Neutrophil (primary cell): Measurements from ENCODE around the gene AGR3.
A peak's percentile ranks its signal among the peaks of the same experiment; 100 is the strongest.

Experiments used
- H3K27ac ChIP-seq: fragments of 200-600 bp; sonication (generic); 2 replicates; pipeline ENCODE4 v1.5.1; 2016; ENCODE audit warnings: mild to moderate bottlenecking, moderate library complexity
- H3K27me3 ChIP-seq: fragments of 200-600 bp; sonication (generic); 2 replicates; pipeline ENCODE4 v1.6.0; 2016; ENCODE audit warnings: mild to moderate bottlenecking
- H3K36me3 ChIP-seq: fragments of 200-600 bp; sonication (generic); 2 replicates; pipeline ENCODE4 v1.5.1; 2017
- H3K4me1 ChIP-seq, 2 experiments: fragments of 200-600 bp in 1 of 2; sonication (generic) in 1 of 2; 1 replicate in 1 of 2; 2 replicates in 1 of 2; pipeline versions ENCODE4 v1.5.1 to v1.6.1; 2013 to 2016; ENCODE audit warnings: low read depth in 1 of 2, low read length in 1 of 2, mild to moderate bottlenecking in 1 of 2, moderate library complexity in 1 of 2; ENCODE audit not compliant: control insufficient read depth in 1 of 2, insufficient read depth in 1 of 2
- H3K4me3 ChIP-seq, 2 experiments: fragments of 200-600 bp in 1 of 2; sonication (generic) in 1 of 2; 1 replicate in 1 of 2; 2 replicates in 1 of 2; pipeline ENCODE4 v1.5.1; 2013 to 2016; ENCODE audit warnings: low read depth in 1 of 2, low read length in 1 of 2, mild to moderate bottlenecking in 1 of 2, moderate library complexity in 1 of 2
- H3K9me3 ChIP-seq: fragments of 200-600 bp; sonication (generic); 2 replicates; pipeline ENCODE4 v1.5.1; 2016
- TF ChIP-seq, protein P1 (sequence below): fragments of 200-600 bp; sonication (generic); IDR thresholded peaks from 2 replicates; pipeline ENCODE4 v1.5.1; 2016; ENCODE audit warnings: antibody characterized with exemption

The AGR3 gene

DNA sequence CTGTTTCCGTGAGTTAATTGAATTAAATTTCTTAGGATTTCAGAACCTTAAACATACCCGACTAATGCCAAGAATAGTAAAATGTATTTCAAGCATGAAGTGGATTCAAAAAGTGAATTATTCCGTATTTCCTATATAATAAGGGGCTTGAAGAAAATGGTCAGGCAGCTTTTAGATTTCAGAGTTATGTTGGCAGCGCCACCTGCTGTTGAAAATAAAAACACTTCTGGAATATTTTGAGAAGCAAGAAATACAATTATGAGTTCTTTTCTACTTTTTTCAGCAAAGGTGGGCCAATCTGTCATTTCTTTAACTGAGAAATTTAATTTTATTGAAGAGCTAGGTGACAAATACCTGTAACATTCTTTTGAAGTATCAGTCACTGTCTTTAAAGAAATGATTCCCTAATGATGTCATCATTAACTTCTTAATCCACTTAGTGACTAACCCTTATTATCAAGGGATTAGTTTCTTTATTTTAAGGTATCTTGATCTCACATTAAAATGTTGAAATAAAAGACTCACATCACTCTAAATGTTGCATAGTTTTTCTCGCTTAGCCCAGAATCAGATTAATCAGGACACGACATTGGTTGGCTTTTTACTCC lies 36.6 kb upstream of the AGR3 start:
- H3K4me1 ChIP-seq, result no peaks in the 10 kb centered on the region
- H3K4me3 ChIP-seq, result no peak overlapping the region
- H3K27ac ChIP-seq, result no peak overlapping the region
- H3K9me3 ChIP-seq, result no peaks in the 10 kb centered on the region
- TF ChIP-seq, protein P1, sequence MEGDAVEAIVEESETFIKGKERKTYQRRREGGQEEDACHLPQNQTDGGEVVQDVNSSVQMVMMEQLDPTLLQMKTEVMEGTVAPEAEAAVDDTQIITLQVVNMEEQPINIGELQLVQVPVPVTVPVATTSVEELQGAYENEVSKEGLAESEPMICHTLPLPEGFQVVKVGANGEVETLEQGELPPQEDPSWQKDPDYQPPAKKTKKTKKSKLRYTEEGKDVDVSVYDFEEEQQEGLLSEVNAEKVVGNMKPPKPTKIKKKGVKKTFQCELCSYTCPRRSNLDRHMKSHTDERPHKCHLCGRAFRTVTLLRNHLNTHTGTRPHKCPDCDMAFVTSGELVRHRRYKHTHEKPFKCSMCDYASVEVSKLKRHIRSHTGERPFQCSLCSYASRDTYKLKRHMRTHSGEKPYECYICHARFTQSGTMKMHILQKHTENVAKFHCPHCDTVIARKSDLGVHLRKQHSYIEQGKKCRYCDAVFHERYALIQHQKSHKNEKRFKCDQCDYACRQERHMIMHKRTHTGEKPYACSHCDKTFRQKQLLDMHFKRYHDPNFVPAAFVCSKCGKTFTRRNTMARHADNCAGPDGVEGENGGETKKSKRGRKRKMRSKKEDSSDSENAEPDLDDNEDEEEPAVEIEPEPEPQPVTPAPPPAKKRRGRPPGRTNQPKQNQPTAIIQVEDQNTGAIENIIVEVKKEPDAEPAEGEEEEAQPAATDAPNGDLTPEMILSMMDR, result peak; percentile 40
- no peaks in the 10 kb centered on the region for H3K36me3 ChIP-seq
- no peaks in the 10 kb centered on the region for H3K27me3 ChIP-seq

DNA sequence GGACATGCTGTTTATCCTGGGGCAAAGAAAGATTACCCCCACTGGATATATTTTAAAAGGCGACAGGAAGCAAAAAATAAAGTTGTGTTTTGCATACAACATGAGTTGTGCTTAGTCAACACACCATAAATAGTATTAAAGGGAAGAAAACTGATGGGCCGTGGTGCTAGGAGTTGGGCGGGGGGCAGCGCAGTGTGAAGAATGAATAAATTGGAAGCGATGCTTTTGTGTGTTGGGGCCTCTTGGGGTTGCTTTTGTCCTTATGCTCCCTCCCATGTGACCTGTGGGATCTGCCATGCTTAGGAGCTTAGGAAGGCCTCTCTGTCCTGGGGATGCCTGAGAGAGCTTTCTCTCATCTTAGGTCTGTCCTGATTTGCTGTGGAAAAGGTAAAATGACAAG lies 35.0 kb upstream of the AGR3 start:
- Histone ChIP-seq H3K9me3 (no peaks in the 10 kb centered on the region), H3K27ac (no peak overlapping the region), H3K4me3 (no peak overlapping the region), H3K27me3 (no peaks in the 10 kb centered on the region), H3K4me1 (no peaks in the 10 kb centered on the region), H3K36me3 (no peaks in the 10 kb centered on the region)
- TF ChIP-seq, protein P1, result no peak

DNA sequence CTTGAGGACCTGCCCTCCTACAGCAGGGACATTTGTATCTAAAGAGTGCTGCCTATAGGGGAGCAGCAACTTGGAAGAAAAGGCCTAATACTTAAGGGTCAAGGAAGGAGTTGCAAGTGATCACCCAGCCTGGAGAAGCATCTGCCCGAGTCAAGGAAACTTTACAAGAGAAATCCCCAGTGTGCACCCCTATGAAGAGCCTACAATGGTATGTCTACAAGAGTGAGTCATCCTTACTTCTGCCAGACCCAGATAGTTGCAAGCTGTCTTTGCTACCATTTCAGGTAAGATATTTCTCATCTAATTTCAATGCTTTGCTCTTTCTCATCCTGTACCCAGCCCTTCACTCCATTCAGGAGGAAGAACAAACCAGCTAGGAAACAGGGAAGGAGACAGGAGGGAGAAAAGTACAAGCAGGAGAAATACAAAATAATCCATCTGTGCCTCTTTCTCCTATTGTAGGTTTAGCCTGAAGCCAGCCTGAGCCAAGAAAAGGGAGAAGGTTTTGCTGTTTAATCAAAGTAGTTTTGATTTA lies 34.4 kb upstream of the AGR3 start:
- TF ChIP-seq, protein P1, result no peak

DNA sequence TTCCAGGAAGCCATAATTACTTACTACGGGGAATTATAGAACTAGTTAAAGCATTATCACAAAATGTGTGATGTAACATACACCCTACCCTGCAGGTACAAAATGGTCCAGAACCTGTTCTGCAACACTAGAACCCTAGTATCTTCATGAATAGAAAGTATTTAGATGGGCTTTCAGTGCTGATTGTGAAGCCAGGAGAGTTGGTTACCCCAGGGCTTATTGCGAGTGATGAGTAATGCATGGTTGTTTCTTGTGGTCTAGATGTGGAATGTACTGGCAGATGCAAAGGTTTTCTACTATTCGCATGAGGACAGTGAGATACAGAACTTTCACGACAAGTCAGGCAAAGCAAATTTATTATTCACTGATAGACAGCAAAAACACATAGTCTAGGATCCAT lies 33.6 kb upstream of the AGR3 start:
- TF ChIP-seq, protein P1, result no peak
- Histone ChIP-seq H3K4me1 (no peaks in the 10 kb centered on the region), H3K27ac (no peak overlapping the region)

More for the DNA sequence above, 34.4 kb upstream of the AGR3 start:
- Histone ChIP-seq H3K4me3 (no peak overlapping the region), H3K27ac (no peak overlapping the region), H3K4me1 (no peaks in the 10 kb centered on the region), H3K9me3 (no peaks in the 10 kb centered on the region), H3K36me3 (no peaks in the 10 kb centered on the region), H3K27me3 (no peaks in the 10 kb centered on the region)

DNA sequence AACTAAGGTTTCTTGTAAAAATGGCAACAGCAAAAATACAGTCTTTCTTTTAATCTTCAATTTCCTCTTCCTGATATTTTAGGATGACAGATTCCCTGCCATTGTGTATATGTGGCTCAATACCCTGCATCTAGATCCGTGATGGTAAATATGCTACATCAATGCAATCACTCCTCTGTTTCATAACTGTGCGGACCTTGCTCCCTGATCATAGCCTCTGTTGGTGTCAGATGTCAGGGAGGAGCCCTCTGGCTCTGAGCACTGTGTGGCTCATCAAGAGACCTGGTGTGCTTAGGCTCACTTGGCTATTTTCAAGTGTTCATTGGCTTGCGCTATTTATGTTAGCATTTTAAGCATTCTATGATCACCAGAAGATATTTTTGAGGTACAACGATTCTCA lies 33.0 kb upstream of the AGR3 start:
- TF ChIP-seq, protein P1, result no peak
- Histone ChIP-seq H3K27me3 (no peaks in the 10 kb centered on the region), H3K27ac (no peak overlapping the region), H3K9me3 (no peaks in the 10 kb centered on the region), H3K36me3 (no peaks in the 10 kb centered on the region), H3K4me1 (no peaks in the 10 kb centered on the region), H3K4me3 (no peak overlapping the region)

More for the DNA sequence above, 33.6 kb upstream of the AGR3 start:
- H3K27me3 ChIP-seq, result no peaks in the 10 kb centered on the region
- no peaks in the 10 kb centered on the region for H3K36me3 ChIP-seq
- no peaks in the 10 kb centered on the region for H3K9me3 ChIP-seq
- H3K4me3 ChIP-seq, result no peak overlapping the region
